Uterus (tissue), 4 donors: ENCODE data around the gene HSPB9. TPM values are rescaled to one million over a fixed set of nuclear protein-coding genes. Genes with fewer than 3 reads are reported as not detected.

Experiments used
- DNase-seq, 2 donors: peaks; one replicate each; pipeline ENCODE4 v3.0.0-alpha.2; 2019 to 2020
- H3K27ac ChIP-seq, 2 donors: fragments of 200-600 bp; sonication (generic); 1 replicate in 1 of 2; 2 replicates in 1 of 2; pipeline ENCODE4 v1.5.1; 2016 to 2018
- H3K27me3 ChIP-seq, 2 donors: fragments of 200-600 bp; sonication (generic); one replicate each; pipeline ENCODE4 v1.5.1; 2018 to 2019; ENCODE audit warnings: control low read depth in 1 of 2
- H3K36me3 ChIP-seq, 2 donors: fragments of 200-600 bp; sonication (generic); one replicate each; pipeline ENCODE4 v1.5.1; 2019; ENCODE audit warnings: control low read depth in 1 of 2
- H3K4me1 ChIP-seq, 2 donors: fragments of 200-600 bp; sonication (generic); one replicate each; pipeline ENCODE4 v1.5.1; 2018 to 2019; ENCODE audit warnings: control low read depth in 1 of 2
- H3K4me3 ChIP-seq, 2 donors: fragments of 200-600 bp; sonication (generic); 1 replicate in 1 of 2; 2 replicates in 1 of 2; pipeline ENCODE4 v1.5.1; 2018 to 2019; ENCODE audit warnings: mild to moderate bottlenecking in 1 of 2
- H3K9me3 ChIP-seq, 2 donors: fragments of 200-600 bp; sonication (generic); one replicate each; pipeline ENCODE4 v1.5.1; 2019; ENCODE audit warnings: control low read depth in 1 of 2
- CTCF ChIP-seq, 4 experiments: fragments of 200-600 bp in 2 of 4; fragments of 450-650 bp in 2 of 4; sonication (generic) in 2 of 4; IDR thresholded peaks; one replicate each; pipeline ENCODE4 v1.5.1; 2016 to 2019; ENCODE audit warnings: antibody characterized with exemption in 4 of 4, mild to moderate bottlenecking in 2 of 4, moderate library complexity in 1 of 4
- POLR2A ChIP-seq, 2 donors: fragments of 450-650 bp; IDR thresholded peaks; one replicate each; pipeline ENCODE4 v1.6.1; 2016; ENCODE audit warnings: antibody characterized with exemption in 2 of 2, mild to moderate bottlenecking in 1 of 2, moderate library complexity in 1 of 2
- intact Hi-C: fragments of 100-400 bp; cut with DNase I; formaldehyde crosslinking; loops from one replicate; pipeline ENCODE4 v1.15.1; 2023; ENCODE audit warnings: low total_unique reads
- total RNA-seq, 4 donors: library from RNA; depleted of rRNA in 3 of 4; stranded (reverse); fragments of >200 nt in 3 of 4; gene quantifications; one replicate each; pipeline versions ENCODE4 v1.1.0 to v1.2.4, GENCODE V29; 2014 to 2023
- donor health status: DM: yes; HTN: yes; CAD: no.

The HSPB9 gene
- total RNA-seq, 4 donors from 2014 or later = 0.28 TPM; not detected in 3

DNA sequence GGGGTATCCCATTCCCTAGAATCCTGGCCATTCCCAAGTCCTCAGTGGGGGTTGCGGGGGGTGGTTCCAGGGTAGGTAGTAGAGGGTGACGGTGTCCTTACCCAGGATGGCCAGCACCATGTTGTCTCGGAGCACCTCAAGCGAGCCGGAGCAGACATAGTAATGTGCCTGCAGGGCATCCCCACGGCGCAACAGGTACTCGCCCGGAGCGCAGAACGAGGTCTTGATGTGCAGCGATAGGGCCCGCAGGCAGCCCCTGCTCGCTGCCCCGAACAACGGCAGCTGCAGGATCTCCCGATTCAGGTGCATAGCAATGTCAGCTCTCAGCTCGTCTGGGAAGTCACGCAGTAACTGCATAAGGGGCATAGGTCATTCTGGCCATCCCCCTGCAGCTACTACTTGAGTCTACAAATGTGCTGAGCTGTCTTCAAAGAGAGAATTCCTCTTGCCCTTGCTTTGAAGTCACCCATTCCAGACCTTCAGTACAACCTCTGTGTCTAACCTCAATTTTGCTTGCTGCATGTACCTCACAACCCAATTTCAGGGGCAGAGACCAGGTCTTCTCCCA lies 43.7 kb downstream of the HSPB9 start:
- Histone ChIP-seq H3K36me3 (no peaks in the 10 kb centered on the region), H3K27ac (no peak overlapping the region), H3K27me3 (no peaks in the 10 kb centered on the region), H3K9me3 (no peaks in the 10 kb centered on the region), H3K4me1 (no peaks in the 10 kb centered on the region), H3K4me3 (no peak overlapping the region)
- DNase-seq = no peak
- no peak for TF ChIP-seq POLR2A (IDR thresholded peaks at IDR 0.05)
- no peak for TF ChIP-seq CTCF (IDR thresholded peaks at IDR 0.05)
- intact Hi-C loops = no loop called here

DNA sequence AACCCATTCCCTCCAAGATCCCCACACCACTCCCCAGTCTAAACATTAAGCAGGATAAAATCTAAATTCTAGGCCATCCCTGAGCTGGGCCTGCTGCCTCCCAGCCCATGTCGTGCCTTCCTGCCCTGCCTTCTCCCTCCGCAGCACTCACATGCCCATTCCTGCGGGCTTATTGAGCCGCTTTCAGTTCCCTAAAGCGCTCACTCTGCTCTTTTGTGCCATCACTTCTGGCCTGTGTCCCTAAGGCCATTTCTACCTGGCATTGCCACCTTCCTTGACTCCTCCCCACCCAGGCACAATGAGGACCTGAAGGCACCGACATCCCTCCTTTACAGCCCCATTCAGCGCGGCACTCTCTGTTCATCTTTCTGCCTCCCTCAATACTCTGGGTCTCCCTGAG lies 45.2 kb downstream of the HSPB9 start:
- no peak overlapping the region for H3K27ac ChIP-seq
- no peaks in the 10 kb centered on the region for H3K4me1 ChIP-seq
- H3K27me3 ChIP-seq = no peaks in the 10 kb centered on the region
- no peaks in the 10 kb centered on the region for H3K36me3 ChIP-seq
- DNase-seq = no peak
- no peaks in the 10 kb centered on the region for H3K9me3 ChIP-seq
- TF ChIP-seq CTCF (IDR thresholded peaks at IDR 0.05) (no peak), POLR2A (IDR thresholded peaks at IDR 0.05) (no peak)
- intact Hi-C loops = no loop called here
- H3K4me3 ChIP-seq = no peak overlapping the region

GRCh38 chr17:42169351-42169750 lies 46.7 kb downstream of the HSPB9 start:
- Histone ChIP-seq H3K4me3 (no peak overlapping the region), H3K27ac (no peak overlapping the region)

GRCh38 chr17:42171831-42172230 lies 49.2 kb downstream of the HSPB9 start:
- Histone ChIP-seq H3K27ac (no peak overlapping the region), H3K27me3 (no peaks in the 10 kb centered on the region), H3K4me3 (no peak overlapping the region), H3K9me3 (no peaks in the 10 kb centered on the region), H3K36me3 (no peaks in the 10 kb centered on the region), H3K4me1 (no peaks in the 10 kb centered on the region)
- TF ChIP-seq CTCF (IDR thresholded peaks at IDR 0.05) = no peak
- TF ChIP-seq POLR2A (IDR thresholded peaks at IDR 0.05) = no peak
- intact Hi-C loops = no loop called here
- DNase-seq = no peak

More at GRCh38 chr17:42169351-42169750, 46.7 kb downstream of the HSPB9 start:
- intact Hi-C loops = no loop called here
- Histone ChIP-seq H3K4me1 (no peaks in the 10 kb centered on the region), H3K27me3 (no peaks in the 10 kb centered on the region), H3K36me3 (no peaks in the 10 kb centered on the region), H3K9me3 (no peaks in the 10 kb centered on the region)
- TF ChIP-seq CTCF (IDR thresholded peaks at IDR 0.05) = no peak
- TF ChIP-seq POLR2A (IDR thresholded peaks at IDR 0.05) = no peak
- no peak for DNase-seq

Other genes with a start within 250 kb of the HSPB9 start
- gene ACLY, start 203.9 kb upstream of the HSPB9 start, total RNA-seq = 100 to 1,000 TPM in 1 of 4 donors, 10 to 100 TPM in 3; 30.0 to 108 (median 67.3) TPM
- 1 to 10 TPM in 3 of 4 donors, not detected in 1; 1.8 to 3.2 (median 3.2) TPM for gene ODAD4, start 192.2 kb upstream of the HSPB9 start, total RNA-seq
- 10 to 100 TPM; 10.2 to 74.7 (median 40.2) TPM for gene CNP, start 156.0 kb upstream of the HSPB9 start, total RNA-seq
- gene DNAJC7, start 105.4 kb upstream of the HSPB9 start, total RNA-seq = 100 to 1,000 TPM in 1 of 4 donors, 10 to 100 TPM in 3; 25.1 to 107 (median 53.1) TPM
- gene NKIRAS2, start 102.7 kb upstream of the HSPB9 start, total RNA-seq = 10 to 100 TPM in 3 of 4 donors, 1 to 10 TPM in 1; 2.4 to 35.4 (median 26.8) TPM
- 1 to 10 TPM in 2 of 4 donors, under 1 TPM in 1, not detected in 1; 0.77 to 3.3 (median 2.1) TPM for gene C17orf113, start 72.2 kb upstream of the HSPB9 start, total RNA-seq
- 1 to 10 TPM in 1 of 4 donors, under 1 TPM in 1, not detected in 2; 0.48 to 1.0 TPM for gene ZNF385C, start 24.3 kb upstream of the HSPB9 start, total RNA-seq
- 10 to 100 TPM; 12.9 to 21.3 (median 16.2) TPM for gene DHX58, start 10.1 kb upstream of the HSPB9 start, total RNA-seq
- 10 to 100 TPM; 20.9 to 80.9 (median 39.2) TPM for gene KAT2A, start 1.4 kb upstream of the HSPB9 start, total RNA-seq
- gene RAB5C, start 32.2 kb downstream of the HSPB9 start, total RNA-seq = 100 to 1,000 TPM in 1 of 4 donors, 10 to 100 TPM in 3; 51.7 to 105 (median 68.0) TPM
- gene KCNH4, start 58.3 kb downstream of the HSPB9 start, total RNA-seq = under 1 TPM in 1 of 4 donors, not detected in 3; 0.55 TPM
- 1 to 10 TPM in 1 of 4 donors, not detected in 3; 1.0 TPM for gene HCRT, start 62.6 kb downstream of the HSPB9 start, total RNA-seq
- gene GHDC, start 71.7 kb downstream of the HSPB9 start, total RNA-seq = 10 to 100 TPM in 2 of 4 donors, 1 to 10 TPM in 2; 8.2 to 26.8 (median 17.5) TPM
- gene STAT5B, start 153.6 kb downstream of the HSPB9 start, total RNA-seq = 100 to 1,000 TPM in 3 of 4 donors, 10 to 100 TPM in 1; 72.1 to 187 (median 144) TPM
- 10 to 100 TPM; 30.7 to 69.2 (median 33.9) TPM for gene STAT5A, start 165.7 kb downstream of the HSPB9 start, total RNA-seq